GM19239 (cell line): Measurements from ENCODE around the gene KIF26A.

ENCODE experiments used
- DNase-seq: peaks from one replicate; pipeline ENCODE4 v3.0.0; 2011; ENCODE audit warnings: low spot score; ENCODE audit not compliant: insufficient read length
- FAIRE-seq: peaks from 2 replicates; lab custom pipeline; 2011; peaks lifted over from hg19 to GRCh38; lab: Jason Lieb, UNC

KIF26A gene

DNA sequence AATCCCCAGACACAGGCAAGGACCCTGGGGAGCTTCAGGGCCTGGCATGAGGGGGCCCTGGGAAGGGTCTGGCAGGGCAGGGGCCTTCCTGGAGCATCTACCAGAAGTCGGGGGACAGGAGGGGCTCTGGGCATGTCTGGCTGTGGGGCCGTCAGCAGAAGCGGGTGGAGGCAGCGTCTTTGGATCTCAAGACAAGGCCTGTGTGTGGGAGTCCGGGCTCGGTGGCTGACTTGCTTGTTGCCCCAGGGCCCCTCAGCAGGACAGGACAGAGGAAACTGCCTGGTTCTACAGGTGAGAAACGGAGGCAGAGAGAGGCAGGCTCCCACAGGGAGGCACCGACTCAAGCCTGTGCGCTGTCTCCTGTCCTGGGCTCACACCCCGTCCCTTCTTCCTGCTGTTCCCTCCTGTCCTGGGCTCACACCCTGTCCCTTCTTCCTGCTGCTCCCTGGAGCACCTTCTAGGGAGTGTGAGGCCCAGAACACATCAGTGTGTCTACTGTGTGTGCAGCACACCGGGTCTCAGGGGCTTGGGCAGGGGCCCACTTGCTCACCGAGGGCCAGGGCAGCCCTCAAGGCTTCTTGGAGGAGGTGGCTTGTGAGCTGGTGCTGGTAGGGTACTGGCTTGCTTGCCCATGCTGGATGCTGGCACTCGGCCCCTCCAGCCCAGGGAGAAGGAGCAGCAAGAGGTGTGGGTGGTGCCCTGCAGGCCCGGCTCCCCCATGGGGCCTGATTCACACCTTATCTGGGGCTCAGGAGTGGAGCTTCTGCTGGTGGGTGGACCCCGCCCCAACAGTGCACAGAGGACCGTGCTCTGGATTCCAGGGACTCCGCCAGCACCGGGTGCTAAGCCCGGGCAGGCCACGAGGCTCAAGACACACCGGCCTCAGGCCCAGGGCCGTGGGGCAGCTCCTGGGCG, 38.0 kb upstream of the KIF26A start:
- no peak for DNase-seq
- FAIRE-seq: no peak

DNA sequence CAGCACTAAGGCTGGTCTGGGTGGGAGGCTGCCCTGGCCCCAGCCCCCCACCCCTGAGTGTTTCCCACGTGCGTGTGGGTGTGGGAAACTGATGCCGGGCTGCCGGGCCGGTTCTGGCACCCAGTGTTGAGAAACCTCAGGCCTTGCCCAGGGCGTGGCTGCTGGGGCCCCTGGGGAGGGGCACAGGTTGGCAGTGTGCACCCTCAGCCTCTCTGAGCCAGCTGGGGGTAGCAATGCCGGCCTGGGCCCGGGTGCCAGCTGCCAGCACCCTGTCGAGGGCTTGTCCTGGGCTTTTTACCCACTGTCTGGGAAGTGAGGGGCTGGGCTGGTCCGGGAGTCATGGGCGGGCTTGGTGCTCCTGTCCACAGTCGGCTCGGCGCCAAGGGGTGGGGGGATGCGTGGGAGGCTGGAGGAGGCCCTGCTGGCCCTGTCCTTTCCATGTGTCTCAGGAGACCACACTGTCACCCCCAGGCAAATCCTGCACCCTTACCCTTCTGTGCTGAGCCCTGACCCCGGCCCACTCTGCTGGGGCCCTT, 37.2 kb upstream of the KIF26A start:
- no peak for FAIRE-seq

GRCh38 chr14:104101651-104102281, 36.6 kb upstream of the KIF26A start:
- DNase-seq: no peak
- FAIRE-seq: no peak

More for the DNA sequence above, 37.2 kb upstream of the KIF26A start:
- DNase-seq: no peak

GRCh38 chr14:104102282-104102914, 36.0 kb upstream of the KIF26A start:
- FAIRE-seq: no peak
- DNase-seq: no peak

GRCh38 chr14:104103061-104103445, 35.3 kb upstream of the KIF26A start:
- FAIRE-seq: no peak

DNA sequence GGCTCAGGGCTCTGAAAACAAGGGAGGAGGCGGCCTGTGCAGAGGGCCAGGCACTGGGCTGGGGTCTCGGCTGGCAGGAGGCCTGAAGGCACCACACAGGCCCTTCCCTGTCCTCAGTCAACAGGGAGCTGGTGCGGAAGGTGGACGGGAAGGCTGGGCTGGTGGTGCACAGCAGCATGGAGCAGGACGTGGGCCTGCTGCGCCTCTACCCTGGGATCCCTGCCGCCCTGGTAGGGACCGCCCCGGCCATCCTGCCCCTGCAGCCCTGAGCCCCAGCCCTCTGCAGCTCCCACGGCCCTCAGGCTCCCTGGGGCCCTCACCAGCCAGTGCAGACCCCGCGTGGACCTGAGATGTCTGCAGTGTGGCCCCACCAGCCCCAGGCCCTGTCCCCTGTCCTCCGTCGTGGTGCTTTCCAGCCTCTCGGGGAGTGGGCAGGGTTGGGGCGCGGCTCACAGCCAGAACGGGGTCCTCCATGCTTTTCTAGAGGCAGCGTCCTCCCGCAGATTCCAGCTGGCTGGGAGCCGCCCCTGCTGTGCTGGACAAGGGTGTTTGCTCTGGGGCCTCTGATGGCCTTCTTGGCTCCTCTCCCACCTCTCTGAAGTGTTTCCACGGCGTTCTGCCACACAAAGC, 34.8 kb upstream of the KIF26A start:
- DNase-seq (no peak), FAIRE-seq (no peak)

More at GRCh38 chr14:104103061-104103445, 35.3 kb upstream of the KIF26A start:
- DNase-seq: no peak

DNA sequence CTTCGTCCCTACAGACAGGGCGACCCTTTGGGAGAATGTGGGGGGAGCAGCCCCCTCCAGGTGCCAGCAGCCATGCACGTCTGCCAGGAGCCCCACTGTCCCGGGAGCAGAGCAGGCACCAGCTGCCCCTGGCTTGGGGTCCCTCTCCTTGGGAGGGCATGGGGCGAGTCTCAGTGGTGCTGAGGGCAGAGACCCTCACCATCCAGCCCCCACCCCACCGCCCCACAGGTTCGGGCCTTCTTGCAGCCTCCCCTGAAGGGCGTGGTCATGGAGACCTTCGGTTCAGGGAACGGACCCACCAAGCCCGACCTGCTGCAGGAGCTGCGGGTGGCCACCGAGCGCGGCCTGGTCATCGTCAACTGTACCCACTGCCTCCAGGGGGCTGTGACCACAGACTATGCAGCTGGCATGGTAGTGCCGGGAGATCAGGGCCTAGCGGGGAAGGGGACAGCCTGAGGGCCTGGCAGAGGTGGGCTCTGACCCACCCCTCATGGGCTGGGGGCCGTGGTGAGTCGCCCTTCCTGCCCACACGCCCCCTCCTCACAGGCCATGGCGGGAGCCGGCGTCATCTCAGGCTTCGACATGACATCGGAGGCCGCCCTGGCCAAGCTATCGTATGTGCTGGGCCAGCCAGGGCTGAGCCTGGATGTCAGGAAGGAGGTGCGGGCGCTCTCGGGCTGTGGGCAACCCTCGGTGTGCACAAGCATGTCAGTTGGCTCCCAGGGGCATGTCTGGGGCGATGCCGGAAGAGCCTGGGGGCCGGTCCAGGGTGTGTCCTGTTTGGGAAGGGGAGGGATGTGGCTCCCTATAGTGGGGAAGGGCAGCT, 34.1 kb upstream of the KIF26A start:
- FAIRE-seq: no peak
- DNase-seq: no peak

- FAIRE-seq (no peak), DNase-seq (no peak)
Observed at GRCh38 chr14:104105071-104105821, 33.1 kb upstream of the KIF26A start.

- DNase-seq (no peak), FAIRE-seq (no peak)
Observed at GRCh38 chr14:104105822-104106470, 32.4 kb upstream of the KIF26A start.

DNA sequence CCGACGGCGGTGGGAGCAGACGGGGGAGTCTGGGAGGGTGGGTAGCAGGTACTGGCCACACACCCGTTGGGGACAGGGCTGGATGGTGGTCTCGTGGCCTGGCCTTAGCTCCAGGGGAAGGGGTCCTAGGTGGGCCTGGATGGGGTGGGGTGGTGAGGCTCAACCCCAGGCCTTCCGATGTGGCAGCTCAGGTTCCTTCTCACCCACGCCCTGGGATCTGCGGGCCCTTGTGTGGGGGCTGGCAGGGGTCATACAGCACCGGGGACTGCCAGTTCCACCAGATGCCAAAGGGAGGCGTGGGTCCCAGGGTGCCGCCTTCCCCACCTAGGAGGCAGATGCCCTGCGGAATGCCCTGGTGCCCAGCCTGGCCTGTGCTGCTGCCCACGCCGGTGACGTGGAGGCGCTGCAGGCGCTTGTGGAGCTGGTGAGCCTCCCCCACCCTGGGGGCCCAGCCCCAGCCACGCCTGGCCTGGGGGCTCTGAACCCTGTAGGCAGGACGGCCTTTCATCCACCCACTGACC, 31.9 kb upstream of the KIF26A start:
- no peak for FAIRE-seq
- DNase-seq: no peak

- FAIRE-seq (no peak), DNase-seq (no peak)
Observed at GRCh38 chr14:104107101-104107581, 31.2 kb upstream of the KIF26A start.

GRCh38 chr14:104107611-104108569, 30.5 kb upstream of the KIF26A start:
- DNase-seq (no peak), FAIRE-seq (no peak)

- FAIRE-seq (no peak), DNase-seq (no peak)
Observed at GRCh38 chr14:104108570-104109541, 29.5 kb upstream of the KIF26A start.

DNA sequence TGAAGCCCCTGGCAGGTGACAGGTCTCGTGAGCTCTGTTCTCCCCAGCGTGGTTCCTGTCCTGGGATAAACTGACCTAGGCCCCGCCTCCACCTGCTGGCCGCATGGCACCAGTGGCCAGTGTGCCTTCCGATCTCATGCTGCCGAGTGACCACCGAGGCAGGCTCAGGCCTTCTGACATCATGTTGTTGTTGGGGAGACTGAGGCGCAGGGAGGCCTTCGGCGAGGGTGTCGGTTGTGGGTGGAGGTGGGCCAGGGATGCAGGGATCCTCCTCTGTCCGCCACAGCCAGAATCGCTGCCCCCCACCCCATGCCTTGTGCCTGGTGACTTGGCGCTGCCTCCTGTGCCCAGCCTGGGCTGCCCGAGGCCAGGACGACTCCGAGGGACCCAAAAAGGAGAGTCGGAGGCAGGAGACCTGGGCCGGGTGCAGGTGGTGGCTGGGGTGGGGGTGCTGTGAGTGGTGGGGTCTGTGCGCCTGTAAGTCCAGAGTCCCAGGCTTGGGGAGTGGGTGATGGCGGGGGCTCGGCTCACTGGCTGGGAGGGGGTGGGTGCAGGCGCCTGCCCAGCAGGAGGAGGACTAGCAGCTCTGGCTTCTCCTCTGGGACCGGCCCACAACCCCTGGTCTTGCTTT, 28.5 kb upstream of the KIF26A start:
- no peak for DNase-seq
- no peak for FAIRE-seq

- DNase-seq (no peak), FAIRE-seq (no peak)
Observed at GRCh38 chr14:104110491-104111209, 27.7 kb upstream of the KIF26A start.
